CD4-positive, alpha-beta T cell treated with Interleukin-21 for 1 hour (primary cell): ENCODE measurements around the gene KRTAP10-1.

Source experiments
- DNase-seq: peaks from one replicate; pipeline ENCODE4 v3.0.0-alpha.2; 2020

Gene KRTAP10-1

DNA sequence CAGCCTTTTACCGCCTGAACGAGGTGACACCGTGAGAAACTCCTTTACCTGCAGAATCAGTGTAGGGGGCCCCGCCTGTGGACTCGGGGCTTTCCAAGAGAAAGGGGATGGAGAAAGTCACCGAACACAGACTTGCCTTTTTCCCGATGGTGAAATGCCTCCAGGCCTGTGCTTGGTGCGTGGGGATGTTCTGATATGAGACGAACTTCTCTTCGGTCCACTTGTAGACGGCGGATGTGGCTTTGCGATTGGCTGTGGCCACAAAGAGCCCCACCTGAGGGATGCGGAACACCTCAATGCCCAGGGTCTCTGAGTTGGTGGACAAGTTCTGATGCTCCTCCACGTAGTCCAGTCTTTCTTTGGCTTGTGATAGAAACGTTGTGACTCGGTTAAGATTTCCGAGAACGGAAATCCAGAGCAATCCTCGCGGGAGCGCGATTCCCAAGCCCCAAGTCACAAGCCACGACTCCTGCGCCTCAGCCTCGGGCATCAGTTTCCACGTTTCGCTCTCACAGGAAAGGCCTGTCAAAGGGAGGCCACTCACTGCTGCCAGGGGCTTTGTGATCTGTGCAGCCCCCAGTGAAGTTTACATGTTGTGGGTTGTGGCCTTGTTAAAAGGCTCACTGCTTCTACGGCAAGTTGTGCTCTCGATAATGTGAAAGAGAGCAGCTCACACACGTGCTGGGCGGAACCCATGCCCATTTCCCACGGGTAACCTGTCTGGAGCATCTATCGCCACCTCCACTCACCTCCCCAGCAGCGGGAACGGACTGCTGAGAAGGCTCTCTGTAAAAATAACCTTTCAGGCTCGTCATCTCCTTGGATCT, 12.6 kb downstream of the KRTAP10-1 start:
- no peak for DNase-seq

DNA sequence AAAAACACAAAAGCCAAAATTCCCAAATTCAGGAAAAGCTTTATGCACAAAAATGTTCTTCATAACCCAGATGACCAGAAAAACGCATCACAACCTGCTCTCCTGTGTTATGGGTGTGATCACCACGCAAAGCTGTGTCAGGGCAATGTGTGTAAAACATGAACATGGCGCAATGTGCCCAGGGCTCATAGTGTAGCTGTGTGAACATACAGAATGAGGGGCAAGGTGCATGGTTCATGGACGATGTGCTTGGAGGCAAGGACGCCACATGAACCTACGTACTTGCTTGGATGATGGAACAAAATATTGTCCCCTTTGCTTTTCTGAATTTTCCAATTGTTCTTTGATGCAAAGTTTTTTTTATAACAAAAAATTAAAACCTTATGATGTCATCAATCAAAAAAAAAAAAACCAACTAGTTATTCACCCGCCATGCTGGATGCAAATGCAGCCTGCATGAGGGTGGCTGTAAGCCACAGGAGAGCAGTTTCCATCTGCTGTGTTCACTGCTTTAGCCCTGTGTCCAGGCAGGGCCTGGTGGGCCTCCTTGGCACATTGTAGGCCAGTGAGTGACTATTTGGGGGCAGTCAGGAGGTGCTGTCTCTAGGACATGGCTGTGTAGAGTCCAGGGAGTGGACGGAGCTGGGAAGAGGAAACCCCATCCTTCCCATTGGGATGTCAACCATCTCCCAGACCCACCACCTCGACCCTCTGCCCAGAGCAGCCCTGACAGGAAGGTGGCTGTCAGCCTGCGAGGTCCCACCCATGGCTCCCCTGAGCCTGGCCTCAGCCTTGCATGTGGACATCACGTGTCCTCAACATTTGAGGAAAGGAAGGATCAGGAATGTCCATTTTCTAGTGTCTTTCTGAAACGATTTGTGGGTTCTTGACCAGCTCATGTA, 13.6 kb downstream of the KRTAP10-1 start:
- no peak for DNase-seq

DNA sequence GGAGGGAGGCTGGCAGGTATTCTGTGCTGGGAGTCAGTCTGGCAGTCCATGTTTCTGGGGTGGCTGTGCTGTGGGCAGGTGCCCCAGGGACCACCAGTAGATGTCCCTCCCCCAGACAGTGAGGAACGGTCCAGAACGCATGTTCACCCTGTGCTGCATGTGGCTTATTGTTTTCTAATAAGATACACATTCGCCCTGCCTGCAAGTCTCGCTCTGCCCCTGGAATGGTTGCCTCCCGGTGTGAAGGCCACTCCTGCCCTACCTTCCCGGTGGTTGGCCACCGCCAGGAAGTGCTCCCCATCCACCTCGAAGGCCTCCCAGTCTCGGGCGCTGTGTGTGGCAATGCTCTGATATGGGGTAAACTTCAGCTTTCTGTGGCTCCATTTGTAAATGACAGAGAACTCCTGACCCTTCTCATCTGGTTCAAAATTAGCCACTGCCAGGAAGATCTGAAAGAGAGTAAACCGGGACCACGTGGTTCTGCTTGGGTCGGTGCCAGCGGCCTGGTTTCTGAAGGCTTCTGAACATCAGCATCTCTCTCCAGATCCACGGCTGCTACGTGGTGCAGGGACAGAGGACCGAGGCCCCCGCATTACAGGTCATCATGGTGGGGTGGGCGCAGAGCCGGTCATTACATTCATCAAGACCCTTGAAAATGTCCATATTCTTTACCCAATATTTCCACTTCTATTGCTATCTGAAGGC, 14.5 kb downstream of the KRTAP10-1 start:
- DNase-seq: no peak

DNA sequence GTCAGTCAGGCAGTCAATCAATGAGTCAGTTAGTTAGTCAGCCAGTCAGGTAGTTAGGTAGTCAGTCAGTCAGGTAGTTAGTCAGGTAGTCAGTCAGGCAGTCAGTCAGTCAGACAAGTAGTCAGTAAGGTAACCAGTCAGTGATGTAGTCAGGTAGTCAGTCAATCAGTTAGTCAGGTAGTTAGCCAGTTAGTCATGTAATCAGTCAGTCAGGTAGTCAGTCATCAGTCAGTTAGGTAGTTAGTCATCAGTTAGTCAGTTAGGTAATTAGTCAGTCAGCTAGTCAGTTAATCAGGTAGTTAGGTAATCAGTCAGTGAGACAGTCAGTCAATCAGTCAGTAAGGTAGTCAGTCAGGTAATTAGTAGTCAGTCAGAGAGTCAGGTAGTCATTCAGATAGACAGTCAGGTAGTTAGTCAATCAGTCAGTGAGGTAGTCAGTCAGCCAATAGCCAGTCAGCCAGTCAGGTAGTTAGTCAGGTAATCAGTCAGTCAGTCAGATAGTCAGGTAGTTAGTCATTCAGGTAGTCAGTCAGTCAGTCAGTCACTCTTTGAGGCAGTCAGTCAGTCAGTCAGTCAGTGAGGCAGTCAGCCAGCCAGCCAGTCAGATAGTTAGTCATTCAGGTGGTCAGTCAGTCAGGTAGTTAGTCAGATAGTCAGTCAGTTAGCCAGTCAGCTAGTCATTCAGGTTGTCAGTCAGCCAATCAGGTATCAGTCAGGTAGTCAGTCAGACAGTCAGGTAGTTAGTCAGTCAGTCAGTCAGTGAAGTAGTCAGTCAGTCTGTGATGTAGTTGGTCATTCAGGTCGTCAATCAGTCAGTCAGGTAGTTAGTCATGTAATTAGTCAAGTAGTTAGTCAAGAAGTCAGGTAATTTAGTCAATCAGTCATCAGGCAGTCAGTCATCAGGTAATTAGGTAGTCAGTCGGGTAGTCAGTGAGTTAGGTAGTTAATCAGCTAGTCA, 15.3 kb downstream of the KRTAP10-1 start:
- no peak for DNase-seq

DNA sequence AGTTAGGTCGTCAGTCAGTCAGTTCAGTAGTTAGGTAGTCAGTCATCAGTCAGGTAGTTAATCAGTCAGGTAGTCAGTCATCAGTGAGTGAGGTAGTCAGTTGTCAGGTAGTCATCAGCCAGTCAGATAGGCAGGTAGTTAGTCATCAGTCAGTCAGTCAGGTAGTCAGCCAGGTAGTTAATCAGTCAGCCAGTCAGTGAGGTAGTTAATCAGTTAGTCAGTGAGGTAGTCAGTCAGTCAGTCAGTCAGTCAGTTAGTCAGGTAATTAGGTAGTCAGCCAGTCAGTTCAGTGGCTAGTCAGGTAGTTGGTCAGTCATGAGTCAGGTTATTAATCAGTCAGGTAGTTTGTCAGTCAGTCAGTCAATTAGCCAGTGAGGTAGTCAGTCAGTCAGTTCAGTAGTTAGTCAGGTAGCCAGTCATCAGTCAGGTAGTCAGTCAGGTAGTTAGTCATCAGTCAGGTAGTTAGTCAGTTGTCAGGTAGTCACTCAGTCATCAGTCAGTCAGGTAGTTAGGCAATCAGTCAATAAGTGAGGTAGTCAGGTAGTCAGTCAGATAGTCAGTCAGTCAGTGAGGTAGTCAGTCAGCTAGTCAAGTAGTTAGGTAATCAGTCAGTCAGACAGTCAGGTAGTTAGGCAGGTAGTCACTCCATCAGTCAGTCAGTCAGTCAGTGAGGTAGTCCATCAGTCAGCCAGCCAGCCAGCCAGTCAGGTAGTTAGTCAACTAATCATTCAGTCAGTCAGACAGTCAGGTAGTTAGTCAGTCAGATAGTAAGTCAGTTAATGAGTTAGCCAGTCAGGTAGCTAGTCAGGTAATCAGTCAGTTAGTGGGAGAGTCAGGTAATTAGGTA, 16.2 kb downstream of the KRTAP10-1 start:
- no peak for DNase-seq

DNA sequence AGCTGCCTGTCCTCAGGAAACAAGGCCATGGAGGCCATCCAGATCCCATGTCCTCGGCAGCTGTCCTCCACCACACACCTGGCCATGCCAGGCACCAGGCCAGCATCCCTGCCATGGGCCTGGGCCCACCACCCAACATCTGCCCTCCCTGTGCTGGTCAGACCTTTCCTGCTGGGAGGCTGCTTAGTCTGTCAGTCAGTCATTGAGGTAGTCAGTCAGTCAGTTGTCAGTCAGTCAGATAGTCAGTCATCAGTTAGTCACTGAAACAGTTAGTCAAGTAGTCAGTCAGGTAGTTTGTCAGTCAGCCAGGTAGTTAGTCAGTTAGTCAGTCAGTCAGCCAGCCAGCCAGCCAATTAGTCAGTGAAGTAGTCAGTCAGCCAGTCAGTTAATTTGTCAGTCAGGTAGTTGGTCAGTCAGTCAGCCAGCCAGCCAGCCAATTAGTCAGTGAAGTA, 17.2 kb downstream of the KRTAP10-1 start:
- no peak for DNase-seq

DNA sequence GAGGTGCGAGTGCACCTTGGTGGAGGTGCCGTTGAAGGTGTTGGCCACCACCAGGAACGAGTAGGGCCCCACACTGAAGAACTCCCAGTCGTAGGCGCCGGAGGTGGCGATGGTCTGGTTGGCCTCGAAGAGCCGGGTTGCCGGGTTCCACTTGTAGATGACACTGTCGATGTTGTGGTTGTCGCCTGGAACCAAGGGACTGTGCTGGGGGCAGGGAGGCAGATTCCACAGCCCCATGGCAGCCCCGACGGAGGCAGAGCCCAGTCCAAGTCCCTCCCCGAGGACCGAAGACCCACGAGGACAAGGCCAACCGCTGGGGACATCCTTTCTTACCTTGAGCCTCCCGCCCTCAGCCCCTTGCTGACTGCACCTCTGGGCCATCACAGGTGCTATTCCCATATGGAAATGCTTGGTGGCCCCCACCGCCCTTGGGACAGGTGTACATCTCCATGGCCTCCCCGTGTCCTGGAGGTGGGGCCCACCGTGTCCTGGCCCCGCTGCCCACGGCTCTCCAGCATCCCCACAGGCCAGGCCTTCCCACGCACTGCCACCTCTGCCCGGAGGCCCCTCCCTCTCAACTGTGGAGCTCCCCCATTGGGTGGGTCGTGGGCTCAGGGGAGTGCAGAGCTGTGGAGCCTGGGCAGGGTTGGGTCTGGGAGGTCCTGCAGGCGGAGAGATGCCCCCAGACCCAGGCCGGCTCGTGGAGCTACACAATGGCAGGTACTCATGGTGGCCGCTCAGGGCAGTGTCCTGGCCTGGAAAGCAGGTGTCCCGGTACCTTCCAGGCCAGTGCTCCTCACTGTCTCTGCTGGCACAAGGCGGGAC, 17.9 kb downstream of the KRTAP10-1 start:
- DNase-seq: no peak

DNA sequence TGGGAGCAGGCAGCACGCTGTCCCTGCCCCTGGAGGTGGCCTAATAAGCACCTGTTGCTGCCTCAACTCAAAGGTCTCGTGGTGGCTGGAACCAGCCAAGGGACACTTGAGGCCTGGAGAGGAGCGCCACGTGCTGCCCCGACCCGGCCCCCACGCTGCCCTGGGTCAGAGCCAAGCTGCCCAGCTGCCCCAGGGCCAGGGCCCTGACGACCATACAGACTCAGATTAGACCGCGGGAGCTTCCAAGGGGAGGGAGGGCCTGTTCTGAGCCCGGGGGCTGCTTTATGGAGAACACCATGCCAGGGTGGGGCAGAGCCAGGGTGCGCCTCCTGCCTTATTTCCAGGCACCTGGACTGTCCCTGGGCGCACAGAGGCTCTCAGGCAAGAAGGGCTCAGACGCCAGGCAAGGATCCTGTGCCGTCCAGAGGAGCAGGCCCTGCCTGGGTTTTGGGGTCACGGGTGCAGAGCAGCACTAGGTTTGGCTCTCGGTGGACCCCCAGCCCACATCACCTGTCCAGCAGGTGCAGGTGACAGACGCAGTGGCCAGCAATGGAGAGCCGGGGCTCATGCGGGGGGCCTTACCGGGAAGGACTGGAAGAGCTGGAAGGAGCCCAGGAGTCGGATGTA, 18.6 kb downstream of the KRTAP10-1 start:
- DNase-seq: no peak

DNA sequence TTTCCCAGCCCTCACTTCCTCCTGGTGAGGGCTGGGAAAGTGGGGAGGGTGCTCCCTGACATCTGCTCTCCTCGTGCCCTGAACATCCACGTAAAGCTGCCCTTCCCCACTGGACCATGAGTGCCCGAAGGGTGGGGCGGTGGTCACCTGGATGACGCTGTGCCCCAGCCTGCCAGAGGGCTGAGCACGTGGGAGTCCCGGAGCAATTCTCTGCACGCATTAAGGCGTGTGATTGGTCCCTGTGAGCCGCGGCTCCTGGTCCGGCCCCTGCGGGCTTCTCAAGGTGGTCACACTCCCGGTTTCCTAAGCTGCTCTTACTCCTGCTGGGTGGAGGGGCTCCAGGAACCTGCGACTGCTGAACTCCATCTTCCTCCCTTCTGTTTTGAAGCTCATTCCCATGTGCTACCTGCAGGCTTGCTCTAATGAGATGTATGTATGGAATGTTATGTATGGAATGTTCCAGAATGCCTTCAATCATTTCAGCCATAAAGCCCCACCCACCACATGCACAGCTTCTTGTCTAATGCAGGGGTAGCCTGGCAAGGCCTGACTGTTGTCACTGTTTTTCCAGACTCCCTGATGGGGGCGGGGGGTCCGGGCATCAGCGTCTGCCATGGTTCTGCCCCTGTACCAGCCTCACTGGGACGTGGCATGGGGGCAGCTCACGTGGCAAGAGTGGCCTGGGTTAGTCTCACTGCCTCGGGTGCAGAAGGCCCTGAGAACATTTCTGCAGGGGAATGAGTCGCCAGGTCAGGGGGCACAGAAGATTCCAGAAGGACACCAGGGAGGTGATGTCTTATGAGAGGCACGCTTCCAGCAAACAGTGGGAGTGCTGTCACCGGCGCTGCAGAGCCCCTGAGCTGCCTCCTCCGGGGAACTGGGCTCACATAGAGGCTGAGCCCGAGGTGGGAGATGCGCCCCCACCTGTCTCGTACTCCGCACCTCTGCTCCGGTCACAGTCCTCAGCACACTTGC, 19.4 kb downstream of the KRTAP10-1 start:
- DNase-seq: no peak

DNA sequence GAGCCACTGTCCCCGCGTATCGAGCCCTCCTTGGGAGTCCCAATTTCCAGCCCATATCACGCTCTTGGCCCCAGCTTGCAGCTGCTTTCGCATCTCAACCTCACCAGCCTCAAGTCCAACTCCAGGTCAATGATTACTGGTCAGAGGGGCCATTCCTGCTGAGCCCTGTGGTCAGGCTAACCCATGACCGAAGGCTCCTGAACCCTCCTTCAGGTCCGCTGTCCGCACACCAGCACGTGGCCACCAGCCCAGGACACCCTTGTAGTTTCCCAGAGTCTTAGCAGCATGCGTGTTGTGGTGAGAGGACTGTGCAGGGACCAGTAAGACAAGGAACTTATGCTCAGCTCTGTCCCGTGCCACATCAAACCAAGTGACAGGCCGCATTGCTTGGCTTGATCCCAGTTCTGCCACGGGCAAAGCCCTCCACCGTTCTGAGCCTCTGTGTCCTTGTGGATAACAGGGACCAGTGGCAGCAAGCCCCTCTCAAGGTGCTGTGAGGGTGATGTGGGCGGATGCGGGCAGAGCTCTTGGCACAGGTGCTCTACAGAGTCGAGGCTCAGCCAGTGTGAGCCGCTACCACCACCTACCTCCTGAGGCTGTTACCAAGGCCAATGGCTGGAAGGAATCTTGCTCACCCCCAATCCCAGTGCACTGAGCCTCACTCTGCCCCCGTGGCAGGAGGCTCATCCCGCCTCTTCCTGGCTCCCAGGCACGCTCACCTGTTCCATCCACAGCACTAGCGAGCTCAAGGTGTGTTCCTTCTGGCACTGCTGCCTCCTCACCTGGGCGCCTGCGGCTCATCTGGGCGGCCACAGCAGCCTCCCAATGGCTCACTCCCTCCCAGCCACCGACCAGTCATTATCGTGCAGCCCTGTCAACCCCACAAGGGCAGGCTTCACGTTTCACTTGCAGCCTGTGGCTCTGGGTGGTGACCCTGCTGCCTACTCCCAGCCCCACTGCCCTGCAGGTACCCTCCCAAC, 20.4 kb downstream of the KRTAP10-1 start:
- DNase-seq: no peak

DNA sequence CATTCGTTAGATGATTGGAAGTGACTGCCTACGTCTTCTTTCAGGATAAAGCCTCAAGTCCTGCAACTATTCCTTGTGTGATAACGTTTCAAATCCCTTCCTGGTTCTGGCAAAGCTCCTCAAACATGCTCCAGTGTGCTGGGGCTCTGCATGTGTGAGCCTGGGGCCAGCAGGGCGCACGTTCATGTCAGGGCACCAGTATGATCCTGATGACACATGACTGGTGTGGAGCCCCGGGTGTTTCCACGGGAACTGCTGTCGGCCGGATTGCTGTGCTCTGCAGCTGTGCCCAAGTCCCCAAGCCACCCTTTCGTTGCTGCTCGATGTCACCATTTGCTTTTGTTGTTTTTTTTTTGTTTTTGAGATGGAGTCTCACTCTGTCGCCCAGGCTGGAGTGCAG, 21.3 kb downstream of the KRTAP10-1 start:
- DNase-seq: no peak

DNA sequence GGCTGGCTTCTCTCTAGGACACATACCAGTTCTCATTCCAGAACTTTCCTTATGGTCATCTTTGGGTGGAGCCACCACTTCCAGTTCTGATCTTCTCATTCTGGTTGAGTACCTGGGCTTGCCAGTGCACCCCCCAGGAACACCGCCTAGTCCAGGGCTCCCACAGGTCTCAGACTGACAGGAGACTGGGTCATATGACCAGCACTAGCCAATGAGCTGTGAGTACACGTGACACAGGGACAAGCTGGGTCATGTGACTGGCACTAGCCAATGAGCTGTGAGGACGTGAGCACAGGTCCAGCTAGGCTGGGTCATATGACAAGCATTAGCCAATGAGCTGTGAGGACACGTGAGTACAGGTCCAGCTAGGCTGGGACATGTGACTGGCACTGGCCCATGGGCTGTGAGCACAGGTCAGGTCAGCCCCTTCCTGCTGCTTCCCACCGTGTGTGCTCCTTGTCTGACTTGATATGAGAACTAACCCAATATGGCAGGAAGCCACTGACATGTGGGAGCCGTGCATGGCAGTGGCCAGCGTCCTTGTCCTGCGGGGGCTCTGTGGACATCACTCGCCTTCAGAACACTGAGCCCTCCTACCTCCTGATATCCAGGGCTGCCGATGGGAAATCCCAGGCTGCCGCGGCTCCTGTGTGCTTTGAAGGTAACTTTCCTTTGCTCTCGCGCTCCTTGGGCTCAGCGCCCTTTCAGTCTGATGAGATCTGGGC, 22.7 kb downstream of the KRTAP10-1 start:
- no peak for DNase-seq

DNA sequence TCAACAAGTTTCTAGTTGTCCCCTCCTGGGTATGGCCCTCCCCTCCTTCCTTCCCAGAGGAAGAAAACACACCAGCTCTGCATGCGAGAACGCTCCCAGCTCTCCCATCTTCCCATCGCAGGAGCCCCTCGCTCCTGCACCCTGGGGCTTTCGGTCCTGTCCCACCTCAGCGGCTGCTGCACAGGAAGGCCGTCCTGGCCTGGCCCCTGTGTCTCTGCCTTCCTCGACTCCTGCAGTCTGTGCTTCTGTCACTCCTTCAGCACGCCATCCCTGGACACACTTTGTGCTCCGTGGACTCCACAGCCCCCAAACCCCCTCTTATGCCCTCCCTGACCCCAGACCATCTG, 23.2 kb downstream of the KRTAP10-1 start:
- no peak for DNase-seq

DNA sequence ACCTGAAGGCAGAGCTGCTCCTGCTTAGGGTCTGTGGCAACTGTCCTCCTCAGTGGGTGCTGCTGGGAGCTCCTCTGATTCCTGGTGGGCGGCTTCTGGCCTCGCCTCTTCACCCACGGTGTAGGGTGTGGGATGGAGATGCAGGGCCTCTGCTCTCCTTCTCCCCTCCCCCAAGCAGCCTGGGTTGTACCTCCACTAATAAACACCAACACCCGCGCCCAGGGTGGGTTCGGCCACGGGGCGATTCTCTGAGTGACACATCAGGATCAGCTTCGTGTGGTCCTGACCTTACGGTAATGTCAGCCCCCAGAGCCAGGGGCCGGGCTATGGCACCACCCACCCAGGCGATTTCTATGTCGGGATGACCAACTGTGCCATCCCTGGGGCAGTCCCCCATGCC, 23.7 kb downstream of the KRTAP10-1 start:
- no peak for DNase-seq

DNA sequence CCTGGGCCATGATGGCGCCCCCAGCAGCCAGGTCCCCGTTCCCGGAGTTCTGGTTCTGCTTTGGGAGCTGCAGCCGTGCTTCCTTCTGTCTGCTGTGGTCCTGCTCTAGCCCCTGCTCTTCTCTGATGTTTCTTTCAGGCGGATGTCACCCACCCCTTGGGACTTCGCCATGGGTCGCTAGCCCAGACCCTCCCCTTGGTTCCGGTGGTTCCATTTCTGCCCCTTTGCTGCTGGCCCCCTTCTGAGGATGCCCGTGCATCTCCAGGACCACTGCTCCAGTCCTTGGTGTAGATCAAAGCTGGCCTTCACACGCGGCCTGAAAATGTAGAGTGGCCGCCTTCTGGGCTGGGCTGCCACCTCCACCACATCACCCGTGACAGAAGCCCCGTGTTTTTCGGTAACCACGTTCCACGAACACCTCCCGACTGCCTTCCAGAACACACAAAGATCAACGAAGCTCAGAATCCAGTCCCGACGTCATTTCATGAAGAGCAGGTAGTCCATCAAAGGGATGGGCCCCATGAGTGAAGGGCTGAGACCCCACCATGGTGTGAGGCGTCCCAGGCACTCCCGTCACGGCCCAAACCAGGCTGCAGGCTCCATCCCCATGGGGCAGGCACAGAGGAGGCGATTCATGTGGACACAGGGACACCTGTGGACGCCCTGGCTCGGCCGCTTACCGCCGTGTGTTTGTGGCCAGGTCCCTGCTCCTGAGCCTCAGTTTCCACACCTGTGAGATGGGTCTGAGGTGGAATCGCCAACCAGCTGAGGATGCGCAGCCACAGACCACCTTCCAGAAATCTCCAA, 24.4 kb downstream of the KRTAP10-1 start:
- DNase-seq: no peak
